ENCODE results near the gene MT4.

DNA sequence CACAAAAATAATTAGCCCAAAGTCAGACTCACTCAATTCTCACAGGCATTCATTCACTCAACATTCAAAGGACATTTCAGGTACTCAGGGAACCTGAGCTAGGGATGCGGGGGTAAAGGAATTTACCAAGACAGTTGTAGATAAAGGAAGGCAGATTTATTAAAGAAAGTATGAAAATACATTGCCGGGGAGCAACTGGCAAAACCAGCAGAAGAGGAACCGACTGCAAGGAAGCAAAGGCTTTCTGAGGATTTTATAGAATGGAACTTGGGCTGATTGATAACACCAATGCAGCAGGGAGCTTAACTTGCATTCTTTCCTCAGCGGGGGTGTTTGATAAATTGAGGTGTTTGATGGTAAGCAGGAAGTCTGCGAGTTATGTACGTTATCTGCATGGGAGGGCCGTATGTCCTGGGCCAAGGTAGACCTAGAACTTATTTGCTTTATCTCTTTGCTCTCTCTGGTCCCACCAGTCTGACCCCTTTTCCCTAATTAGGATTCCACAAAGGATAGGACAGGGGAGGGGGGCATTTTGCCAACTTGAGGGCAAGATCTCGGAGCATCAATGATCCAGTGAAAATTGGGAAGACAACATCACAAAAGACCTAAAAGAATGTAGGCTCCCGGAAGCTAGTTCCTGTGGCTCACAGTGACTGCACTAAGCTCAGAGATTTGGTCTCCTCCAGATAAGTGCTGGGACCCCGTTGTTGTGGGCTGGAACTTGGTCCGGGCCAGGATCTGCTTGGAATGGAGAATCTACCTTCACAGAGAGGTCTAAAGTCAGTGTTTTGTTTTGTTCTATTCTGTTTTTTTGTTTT, 18.7 kb downstream of the MT4 start:
- TF ChIP-seq POLR2A (IDR thresholded peaks at IDR 0.05; ENCODE audit: low read length) = no peak
- no peak for TF ChIP-seq GATA1 (IDR thresholded peaks at IDR 0.05; ENCODE audit: low read depth, low read length)
